Measurements from ENCODE around the gene KCNAB3.

- TF ChIP-seq FOXM1 (IDR thresholded peaks at IDR 0.05; ENCODE audit: borderline replicate concordance): no peak
- no peak for TF ChIP-seq FOXK2 (IDR thresholded peaks at IDR 0.05)
- TF ChIP-seq SP1 (IDR thresholded peaks at IDR 0.05): no peak
- no peak for TF ChIP-seq ZNF384 (IDR thresholded peaks at IDR 0.05)
- TF ChIP-seq CTBP1 (IDR thresholded peaks at IDR 0.05; ENCODE audit: borderline replicate concordance): no peak
Observed at GRCh38 chr17:7977805-7978204, 48.1 kb upstream of the KCNAB3 start.

Data from HEK293T (cell line).